Small intestine (tissue), 7 donors: ENCODE measurements around the gene HOOK2. TPM values are rescaled to one million over a fixed set of nuclear protein-coding genes. Genes with fewer than 3 reads are reported as not detected.

Source experiments
- DNase-seq, 2 donors: peaks; one replicate each; pipeline versions ENCODE4 v3.0.0 to v3.0.0-alpha.2; 2013
- FAIRE-seq: peaks from 2 replicates; lab custom pipeline; 2012; peaks lifted over from hg19 to GRCh38; lab: Jason Lieb, UNC
- H3K27ac ChIP-seq, 3 donors: one replicate each; pipeline ENCODE4 v1.5.1; 2013; ENCODE audit warnings: low read length in 2 of 3, mild to moderate bottlenecking in 2 of 3, control low read depth in 1 of 3, inconsistent platforms in 1 of 3, low read depth in 1 of 3, moderate library complexity in 1 of 3
- H3K27me3 ChIP-seq, 3 donors: one replicate each; pipeline ENCODE4 v1.6.1; 2013; ENCODE audit warnings: low read length in 3 of 3, inconsistent platforms in 1 of 3; ENCODE audit not compliant: control insufficient read depth in 3 of 3, insufficient read depth in 3 of 3
- H3K36me3 ChIP-seq, 3 donors: one replicate each; pipeline ENCODE4 v1.6.1; 2013; ENCODE audit warnings: low read length in 3 of 3, inconsistent platforms in 1 of 3, low read depth in 1 of 3, mild to moderate bottlenecking in 1 of 3, moderate library complexity in 1 of 3; ENCODE audit not compliant: control insufficient read depth in 3 of 3, insufficient read depth in 2 of 3
- H3K4me1 ChIP-seq, 3 donors: one replicate each; pipeline ENCODE4 v1.6.1; 2013; ENCODE audit warnings: low read length in 2 of 3, inconsistent platforms in 1 of 3, low read depth in 1 of 3, mild to moderate bottlenecking in 1 of 3, moderate library complexity in 1 of 3; ENCODE audit not compliant: control insufficient read depth in 3 of 3, insufficient read depth in 2 of 3
- H3K4me3 ChIP-seq, 3 donors: one replicate each; pipeline ENCODE4 v1.5.1; 2013; ENCODE audit warnings: low read length in 3 of 3, control low read depth in 1 of 3, inconsistent platforms in 1 of 3, low read depth in 1 of 3, mild to moderate bottlenecking in 1 of 3, moderate library complexity in 1 of 3
- H3K9me3 ChIP-seq, 2 donors: one replicate each; pipeline ENCODE4 v1.6.1; 2013; ENCODE audit warnings: low read depth in 1 of 2, low read length in 1 of 2; ENCODE audit not compliant: control insufficient read depth in 2 of 2, insufficient read depth in 1 of 2
- WGBS, 3 donors: extraction: QIAGEN DNeasy Blood & Tissue Kit; methylation state at CpG; one replicate each; pipeline ENCODE4 v1.1.7; 2013; 5-methylcytosine and 5-hydroxymethylcytosine counted together
- polyA plus RNA-seq, 4 donors: library from polyadenylated mRNA; stranded (reverse) in 3 of 4; unstranded in 1 of 4; fragments of 200-250 nt in 3 of 4; fragments of 120-200 nt in 1 of 4; gene quantifications; one replicate each; pipeline versions ENCODE4 v1.2.1 to v1.2.3, GENCODE V29; 2013
- donor health status: healthy with polysubstance abuse.
- donor health status: control.
- donor health status: control.
- donor health status: Bipolar disorder and iron deficiency.
- donor health status: healthy.

Gene HOOK2
- polyA plus RNA-seq, 4 donors = 61.8 to 206 (median 167) TPM

DNA sequence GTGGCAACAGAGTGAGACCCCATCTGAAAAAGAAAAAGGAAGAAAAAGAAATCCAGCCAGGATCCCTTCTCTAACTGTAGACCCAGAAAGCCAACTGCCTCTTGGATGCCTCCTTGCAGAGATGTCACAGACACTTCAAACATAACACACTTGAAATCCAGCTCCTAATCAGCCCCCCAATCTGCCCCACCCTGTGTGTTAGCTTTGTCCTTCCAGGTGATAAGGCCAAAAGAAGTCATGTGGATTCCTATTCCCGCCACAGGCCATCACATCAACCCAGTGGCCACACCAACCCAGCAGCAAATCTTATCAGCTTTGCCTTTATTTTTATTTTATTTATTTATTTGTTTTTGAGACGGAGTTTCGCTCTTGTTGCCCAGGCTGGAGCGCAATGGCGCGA, 15.7 kb downstream of the HOOK2 start:
- Histone ChIP-seq H3K36me3 (peaks cover 3 to 31% (median 12%) of the 10 kb centered on the region in 3 donors), H3K9me3 (peaks cover 0 to 9% of the 10 kb centered on the region in 2 donors), H3K4me1 (peaks cover 0 to 8% (median 0%) of the 10 kb centered on the region in 3 donors), H3K27ac (no peak overlapping the region), H3K27me3 (peaks cover 0 to 7% (median 0%) of the 10 kb centered on the region in 3 donors), H3K4me3 (no peak overlapping the region)
- 90 to 92% (median 91%) methylated on average over 6 of the region's 6 CpGs for WGBS, 3 donors
- DNase-seq (no peak), FAIRE-seq (no peak)

GRCh38 chr19:12757544-12758274, 17.6 kb downstream of the HOOK2 start:
- 6 to 9% (median 7%) methylated on average over 44 to 60 of the region's 60 CpGs for WGBS, 3 donors
- Histone ChIP-seq H3K27me3 (peaks cover 0 to 7% (median 0%) of the 10 kb centered on the region in 3 donors), H3K4me1 (peaks cover 0 to 8% (median 0%) of the 10 kb centered on the region in 3 donors), H3K36me3 (peaks cover 0 to 11% (median 0%) of the 10 kb centered on the region in 3 donors), H3K9me3 (peaks cover 0 to 2% of the 10 kb centered on the region in 2 donors), H3K4me3 (peak overlapping the region; percentile 20 to 39 (median 27)), H3K27ac (peak overlapping the region in 1 of 3 donors; percentile 22)
- DNase-seq (peak; percentile 67 to 85), FAIRE-seq (no peak)

DNA sequence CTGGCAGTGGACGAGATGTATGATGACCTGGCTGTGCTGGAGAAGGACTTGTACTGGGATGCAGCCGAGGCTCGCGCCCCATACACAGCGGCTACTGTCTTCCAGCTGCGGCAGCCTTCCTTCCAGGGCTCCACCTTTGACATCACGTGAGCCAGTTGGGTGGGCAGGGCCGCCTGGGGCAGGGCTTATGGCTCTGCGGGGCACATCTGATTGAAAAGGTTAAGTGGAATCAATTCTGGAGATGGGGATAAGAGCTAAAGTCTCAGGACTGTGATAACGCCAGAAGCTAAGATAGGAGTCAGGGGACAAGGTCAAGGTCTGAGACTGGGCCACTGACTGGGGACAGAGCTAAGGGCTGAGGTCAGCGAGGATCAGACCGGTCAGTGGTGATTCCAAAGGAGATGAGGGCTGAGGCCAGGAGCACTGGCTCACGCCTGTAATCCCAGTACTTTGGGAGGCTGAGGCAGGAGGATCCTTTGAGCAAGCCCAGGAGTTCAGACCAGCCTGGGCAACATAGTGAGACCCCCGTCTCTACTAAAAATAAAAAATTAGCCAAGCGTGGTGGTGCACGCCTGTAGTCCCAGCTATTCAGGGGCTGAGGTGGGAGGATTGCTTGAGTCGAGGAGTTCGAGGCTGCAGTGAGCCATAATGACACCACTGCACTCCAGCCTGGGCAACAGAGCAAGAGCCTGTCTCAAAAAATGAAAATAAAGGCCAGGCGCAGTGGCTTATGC, 19.0 kb downstream of the HOOK2 start:
- Histone ChIP-seq H3K9me3 (peaks cover 0 to 2% of the 10 kb centered on the region in 2 donors), H3K27me3 (peaks cover 0 to 14% (median 1%) of the 10 kb centered on the region in 3 donors), H3K36me3 (peaks cover 0 to 2% (median 0%) of the 10 kb centered on the region in 3 donors), H3K4me1 (peaks cover 0 to 8% (median 0%) of the 10 kb centered on the region in 3 donors), H3K4me3 (no peak overlapping the region), H3K27ac (no peak overlapping the region)
- 71 to 82% (median 76%) methylated on average over 19 of the region's 19 CpGs for WGBS, 3 donors
- DNase-seq = no peak
- FAIRE-seq = no peak

- 69 to 77% (median 73%) methylated on average over 50 of the region's 50 CpGs for WGBS, 3 donors
- peaks cover 0 to 31% (median 3%) of the 10 kb centered on the region in 3 donors for H3K27me3 ChIP-seq
These were observed 20.7 kb downstream of the HOOK2 start for GRCh38 chr19:12754465-12755196.

GRCh38 chr19:12752056-12752781, 23.1 kb downstream of the HOOK2 start:
- DNase-seq = no peak
- H3K27ac ChIP-seq = no peak overlapping the region
- H3K4me1 ChIP-seq = peaks cover 0 to 1% (median 0%) of the 10 kb centered on the region in 3 donors
- H3K4me3 ChIP-seq = no peak overlapping the region
- peaks cover 0 to 10% of the 10 kb centered on the region in 2 donors for H3K9me3 ChIP-seq
- peaks cover 0 to 35% (median 3%) of the 10 kb centered on the region in 3 donors for H3K27me3 ChIP-seq
- H3K36me3 ChIP-seq = peaks cover 4 to 15% (median 7%) of the 10 kb centered on the region in 3 donors
- WGBS, 3 donors = 70 to 82% (median 75%) methylated on average over 21 to 23 of the region's 23 CpGs
- no peak for FAIRE-seq

More at GRCh38 chr19:12754465-12755196, 20.7 kb downstream of the HOOK2 start:
- Histone ChIP-seq H3K27ac (no peak overlapping the region), H3K4me3 (no peak overlapping the region), H3K36me3 (peaks cover 0 to 2% (median 0%) of the 10 kb centered on the region in 3 donors), H3K4me1 (peaks cover 0 to 8% (median 0%) of the 10 kb centered on the region in 3 donors), H3K9me3 (no peaks in the 10 kb centered on the region)
- FAIRE-seq (no peak), DNase-seq (no peak)

DNA sequence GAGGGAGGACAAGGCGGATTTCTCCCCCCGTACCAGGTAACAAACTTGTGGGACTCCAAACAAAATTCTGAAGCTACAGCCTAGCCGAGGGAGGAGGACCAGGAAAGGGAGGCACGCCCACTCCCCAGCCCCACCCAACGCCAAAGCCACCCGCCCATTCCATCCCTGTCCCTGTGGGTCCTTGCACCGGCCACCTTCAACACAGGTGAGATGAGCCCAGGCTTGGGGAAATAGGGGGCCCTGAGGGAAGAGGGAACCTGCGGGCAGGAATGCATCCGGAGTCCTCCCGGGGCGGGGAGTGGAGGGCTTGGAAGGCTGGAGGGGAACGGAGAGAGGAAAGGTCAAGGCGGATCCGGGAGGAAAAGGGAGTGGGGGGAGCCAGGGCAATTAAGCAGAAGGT, 23.7 kb downstream of the HOOK2 start, which contains the start of gene BEST2:
Gene BEST2, plus strand, starts transcription at position 157 of the 400 bp plus-strand sequence. CDS start 802 bp downstream, outside the sequence.
- no peak within 1 kb of the TSS for H3K27ac ChIP-seq
- FAIRE-seq (no peak), DNase-seq (no peak)
- peaks cover 0 to 16% of the 10 kb centered on the region in 2 donors for H3K9me3 ChIP-seq
- no peak within 1 kb of the TSS for H3K4me3 ChIP-seq
- peaks cover 0 to 35% (median 3%) of the 10 kb centered on the region in 3 donors for H3K27me3 ChIP-seq
- H3K36me3 ChIP-seq = peaks cover 5 to 20% (median 11%) of the 10 kb centered on the region in 3 donors
- 27 to 51% (median 37%) methylated on average over 12 to 14 of the region's 14 CpGs for WGBS, 3 donors
- no peaks in the 10 kb centered on the region for H3K4me1 ChIP-seq

- DNase-seq = no peak
- Histone ChIP-seq H3K27me3 (peaks cover 0 to 35% (median 3%) of the 10 kb centered on the region in 3 donors), H3K9me3 (peaks cover 0 to 19% of the 10 kb centered on the region in 2 donors), H3K36me3 (peaks cover 5 to 28% (median 14%) of the 10 kb centered on the region in 3 donors), H3K27ac (no peak overlapping the region), H3K4me3 (no peak overlapping the region), H3K4me1 (no peaks in the 10 kb centered on the region)
- 49 to 74% (median 58%) methylated on average over 9 of the region's 9 CpGs for WGBS, 3 donors
- FAIRE-seq = no peak
These were observed 24.5 kb downstream of the HOOK2 start for GRCh38 chr19:12750851-12751250.
